Activated CD8-positive, alpha-beta T cell treated with anti-CD3 and anti-CD28 coated beads for 36 hours (primary cell): ENCODE results near the gene MTA3. TPM values are rescaled to one million over a fixed set of nuclear protein-coding genes. Genes with fewer than 3 reads are reported as not detected.
"Not testable (repeated sequence)": the region's sequence is repeated elsewhere in the genome, so short reads cannot be mapped to it uniquely, and the experiment has no call there.

Source experiments
- ATAC-seq: fragments of 200-7000 bp; cut with Tn5 transposase; one replicate; pipeline ENCODE4 v1.10.0; 2021; ENCODE audit warnings: mild to moderate bottlenecking, moderate library complexity
- CTCF ChIA-PET: fragments of 350-600 bp; sonication (Branson Sonifier 250); formaldehyde crosslinking; loops from one replicate; lab custom pipeline; 2021; ENCODE audit warnings: antibody characterized with exemption; lab: Charles Lee
- POLR2A ChIA-PET: fragments of 350-600 bp; sonication (Branson Sonifier 250); formaldehyde crosslinking; loops from one replicate; lab custom pipeline; 2021; ENCODE audit warnings: antibody characterized with exemption; lab: Charles Lee
- DNase-seq: peaks from one replicate; pipeline ENCODE4 v3.0.0-alpha.2; 2020
- H3K27ac Mint-ChIP-seq: one replicate; pipeline ENCODE4 v1.8.0; 2021; ENCODE audit warnings: mild to moderate bottlenecking, mixed read lengths
- H3K27me3 Mint-ChIP-seq: one replicate; pipeline ENCODE4 v1.8.0; 2021; ENCODE audit warnings: mixed read lengths
- H3K36me3 Mint-ChIP-seq: one replicate; pipeline ENCODE4 v1.8.0; 2021; ENCODE audit warnings: low read depth, mixed read lengths
- H3K4me1 Mint-ChIP-seq: one replicate; pipeline ENCODE4 v1.8.0; 2021; ENCODE audit warnings: low read depth, mixed read lengths
- H3K4me3 Mint-ChIP-seq: one replicate; pipeline ENCODE4 v1.8.0; 2021; ENCODE audit warnings: mild to moderate bottlenecking, moderate library complexity, mixed read lengths
- H3K9me3 Mint-ChIP-seq: one replicate; pipeline ENCODE4 v1.8.0; 2021; ENCODE audit warnings: mixed read lengths
- CTCF ChIP-seq: fragments of 200-600 bp; IDR thresholded peaks from one replicate; pipeline ENCODE4 v1.8.0; 2022; ENCODE audit warnings: antibody characterized with exemption, mild to moderate bottlenecking
- intact Hi-C: fragments of 100-400 bp; cut with micrococcal nuclease; formaldehyde crosslinking; loops from one replicate; pipeline ENCODE4 v1.10.0; 2022
- total RNA-seq, 2 experiments: library from RNA; stranded (reverse); gene quantifications; one replicate each; pipeline ENCODE4 v1.2.3, GENCODE V29; 2021

The MTA3 gene
- total RNA-seq, 2 experiments from 2014 or later, result 32.6 to 35.9 TPM

- Mint-ChIP-seq H3K27ac (no peak overlapping the region), H3K4me1 (peaks cover 3% of the 10 kb centered on the region), H3K36me3 (no peaks in the 10 kb centered on the region), H3K4me3 (no peak overlapping the region), H3K27me3 (no peaks in the 10 kb centered on the region), H3K9me3 (no peaks in the 10 kb centered on the region)
- no peak for TF ChIP-seq CTCF
- intact Hi-C loops, result no loop called here
- CTCF ChIA-PET, result no interaction called here
- POLR2A ChIA-PET, result no interaction called here
- DNase-seq (no peak), ATAC-seq (no peak)
Measured at GRCh38 chr2:42557306-42557705, 11.1 kb upstream of the MTA3 start.

- no peak for DNase-seq
- Mint-ChIP-seq H3K27ac (no peak overlapping the region), H3K9me3 (no peaks in the 10 kb centered on the region), H3K4me1 (peaks cover 3% of the 10 kb centered on the region), H3K27me3 (no peaks in the 10 kb centered on the region), H3K4me3 (no peak overlapping the region), H3K36me3 (no peaks in the 10 kb centered on the region)
- TF ChIP-seq CTCF, result no peak
- POLR2A ChIA-PET, result no interaction called here
- intact Hi-C loops, result no loop called here
- ATAC-seq, result no peak
- CTCF ChIA-PET, result no interaction called here
Measured at GRCh38 chr2:42558827-42559226, 9.6 kb upstream of the MTA3 start.

GRCh38 chr2:42560133-42560532 is 8.3 kb upstream of the MTA3 start:
- H3K27ac Mint-ChIP-seq, H3K4me3 Mint-ChIP-seq, CTCF ChIA-PET, ATAC-seq, H3K9me3 Mint-ChIP-seq, intact Hi-C loops, H3K27me3 Mint-ChIP-seq, POLR2A ChIA-PET, DNase-seq, H3K4me1 Mint-ChIP-seq, H3K36me3 Mint-ChIP-seq: not testable (repeated sequence)

GRCh38 chr2:42560899-42561298 is 7.5 kb upstream of the MTA3 start:
- DNase-seq, result no peak
- POLR2A ChIA-PET, result no interaction called here
- Mint-ChIP-seq H3K27ac (no peak overlapping the region), H3K4me3 (no peak overlapping the region), H3K9me3 (no peaks in the 10 kb centered on the region), H3K27me3 (no peaks in the 10 kb centered on the region), H3K4me1 (peaks cover 3% of the 10 kb centered on the region), H3K36me3 (no peaks in the 10 kb centered on the region)
- CTCF ChIA-PET, result no interaction called here
- intact Hi-C loops, result no loop called here
- no peak for ATAC-seq
- no peak for TF ChIP-seq CTCF

- Mint-ChIP-seq H3K4me3 (no peak overlapping the region), H3K36me3 (no peaks in the 10 kb centered on the region), H3K4me1 (peaks cover 18% of the 10 kb centered on the region), H3K27ac (no peak overlapping the region), H3K27me3 (no peaks in the 10 kb centered on the region), H3K9me3 (no peaks in the 10 kb centered on the region)
- ChIA-PET POLR2A (no interaction called here), CTCF (no interaction called here)
- DNase-seq (no peak), ATAC-seq (no peak)
- intact Hi-C loops, result no loop called here
- TF ChIP-seq CTCF, result no peak
Measured at GRCh38 chr2:42562474-42563144, 5.8 kb upstream of the MTA3 start.
